ENCODE data around the gene CTSE. TPM values are rescaled to one million over a fixed set of nuclear protein-coding genes. Genes with fewer than 3 reads are reported as not detected.
A peak's percentile ranks its signal among the peaks of the same experiment; 100 is the strongest.

Gene CTSE
- polyA plus RNA-seq, 6 donors from 2014 or later, result not detected

DNA sequence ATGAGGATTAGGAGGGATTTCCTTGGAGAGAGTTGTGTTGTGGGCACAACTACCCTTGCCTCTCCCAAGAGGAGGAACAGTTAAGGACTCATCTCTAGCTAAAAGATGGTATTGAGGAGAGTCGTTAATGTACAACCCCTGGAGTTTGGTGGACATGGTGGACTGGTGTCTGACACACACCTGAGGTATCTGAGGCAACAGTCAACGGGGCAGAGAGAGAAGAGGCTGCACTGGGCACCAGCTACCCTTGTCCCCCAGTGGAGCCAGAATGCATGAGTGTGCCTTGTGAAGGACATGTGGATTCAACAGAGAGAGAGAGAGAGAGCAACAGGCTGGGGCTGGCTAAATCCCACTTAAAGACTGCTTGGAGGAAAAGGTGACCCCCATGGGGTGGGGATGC lies 33.5 kb downstream of the CTSE start:
- Mint-ChIP-seq H3K4me3 (no peak overlapping the region), H3K27ac (peak overlapping the region in 1 of 6 donors; percentile 81), H3K27me3 (peaks cover 0 to 30% (median 15%) of the 10 kb centered on the region in 3 donors)

DNA sequence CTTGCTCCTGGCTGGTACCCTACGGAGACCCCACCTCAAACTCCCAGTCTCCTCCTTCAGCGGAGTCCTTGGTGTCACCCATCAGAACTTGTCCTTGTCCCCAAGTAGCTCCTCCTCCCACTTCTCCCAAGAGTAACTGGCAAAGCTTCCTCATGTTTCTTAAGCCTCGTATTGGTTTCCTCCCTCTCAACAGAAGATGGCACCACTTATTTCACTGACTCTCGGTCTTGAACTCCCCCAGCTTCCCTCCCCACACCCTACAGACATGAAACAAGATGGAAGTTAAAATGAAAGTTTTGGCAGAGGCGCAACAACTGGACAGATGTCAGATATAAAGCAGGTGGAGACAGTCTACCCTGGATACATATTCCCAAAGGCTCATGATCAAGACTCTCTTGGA lies 33.9 kb downstream of the CTSE start:
- no peak for ATAC-seq (ENCODE audit: low read depth in 2 of 2)
- no peak for DNase-seq
- Mint-ChIP-seq H3K4me3 (no peak overlapping the region), H3K27ac (peak overlapping the region in 2 of 6 donors; percentile 10 to 27), H3K9me3 (no peaks in the 10 kb centered on the region), H3K4me1 (no peaks in the 10 kb centered on the region), H3K27me3 (peaks cover 0 to 30% (median 15%) of the 10 kb centered on the region in 3 donors), H3K36me3 (peaks cover 0 to 3% of the 10 kb centered on the region in 2 donors)

More for the DNA sequence above, 33.5 kb downstream of the CTSE start:
- Mint-ChIP-seq H3K36me3 (peaks cover 0 to 3% of the 10 kb centered on the region in 2 donors), H3K9me3 (no peaks in the 10 kb centered on the region), H3K4me1 (no peaks in the 10 kb centered on the region)
- DNase-seq, result no peak
- ATAC-seq (ENCODE audit: low read depth in 2 of 2), result no peak

GRCh38 chr1:205988585-205988995 lies 35.1 kb downstream of the CTSE start:
- ATAC-seq (ENCODE audit: low read depth in 2 of 2) (no peak), DNase-seq (no peak)
- Mint-ChIP-seq H3K9me3 (no peaks in the 10 kb centered on the region), H3K4me1 (peaks cover 0 to 8% (median 0%) of the 10 kb centered on the region in 3 donors), H3K27ac (no peak overlapping the region), H3K4me3 (no peak overlapping the region), H3K36me3 (peaks cover 0 to 3% of the 10 kb centered on the region in 2 donors), H3K27me3 (peaks cover 0 to 30% (median 15%) of the 10 kb centered on the region in 3 donors)

DNA sequence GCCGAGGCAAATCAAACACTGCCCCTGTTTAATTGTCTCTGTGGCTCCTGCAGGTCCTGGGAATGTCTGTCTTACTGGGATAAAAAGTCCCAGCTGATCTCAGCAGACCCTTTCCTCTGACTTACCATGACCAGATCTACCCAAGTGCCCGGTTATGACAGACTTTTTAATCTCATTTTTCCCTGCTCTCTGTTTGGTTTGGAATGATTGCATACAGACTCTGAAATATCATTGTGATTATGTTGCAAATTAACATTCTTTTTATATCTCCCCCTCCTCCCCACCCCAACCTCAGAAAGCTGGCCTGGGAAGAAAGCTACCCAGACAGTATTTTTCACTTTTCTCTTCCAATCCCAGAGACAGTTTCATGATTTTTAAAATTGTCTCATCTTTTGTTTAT lies 36.8 kb downstream of the CTSE start:
- Mint-ChIP-seq H3K27ac (no peak overlapping the region), H3K9me3 (peaks cover 0 to 6% (median 3%) of the 10 kb centered on the region in 7 donors), H3K4me1 (peaks cover 0 to 8% (median 0%) of the 10 kb centered on the region in 3 donors), H3K27me3 (peaks cover 0 to 25% (median 15%) of the 10 kb centered on the region in 3 donors), H3K36me3 (peaks cover 3 to 7% of the 10 kb centered on the region in 2 donors), H3K4me3 (no peak overlapping the region)
- DNase-seq (no peak), ATAC-seq (ENCODE audit: low read depth in 2 of 2) (no peak)

- Mint-ChIP-seq H3K9me3 (peaks cover 0 to 9% (median 3%) of the 10 kb centered on the region in 7 donors), H3K4me3 (no peak overlapping the region), H3K4me1 (peaks cover 0 to 8% (median 0%) of the 10 kb centered on the region in 3 donors), H3K36me3 (peaks cover 3 to 8% of the 10 kb centered on the region in 2 donors), H3K27ac (no peak overlapping the region), H3K27me3 (peaks cover 0 to 20% (median 15%) of the 10 kb centered on the region in 3 donors)
- no peak for ATAC-seq (ENCODE audit: low read depth in 2 of 2)
- no peak for DNase-seq
These were observed 37.4 kb downstream of the CTSE start for GRCh38 chr1:205986292-205986691.

DNA sequence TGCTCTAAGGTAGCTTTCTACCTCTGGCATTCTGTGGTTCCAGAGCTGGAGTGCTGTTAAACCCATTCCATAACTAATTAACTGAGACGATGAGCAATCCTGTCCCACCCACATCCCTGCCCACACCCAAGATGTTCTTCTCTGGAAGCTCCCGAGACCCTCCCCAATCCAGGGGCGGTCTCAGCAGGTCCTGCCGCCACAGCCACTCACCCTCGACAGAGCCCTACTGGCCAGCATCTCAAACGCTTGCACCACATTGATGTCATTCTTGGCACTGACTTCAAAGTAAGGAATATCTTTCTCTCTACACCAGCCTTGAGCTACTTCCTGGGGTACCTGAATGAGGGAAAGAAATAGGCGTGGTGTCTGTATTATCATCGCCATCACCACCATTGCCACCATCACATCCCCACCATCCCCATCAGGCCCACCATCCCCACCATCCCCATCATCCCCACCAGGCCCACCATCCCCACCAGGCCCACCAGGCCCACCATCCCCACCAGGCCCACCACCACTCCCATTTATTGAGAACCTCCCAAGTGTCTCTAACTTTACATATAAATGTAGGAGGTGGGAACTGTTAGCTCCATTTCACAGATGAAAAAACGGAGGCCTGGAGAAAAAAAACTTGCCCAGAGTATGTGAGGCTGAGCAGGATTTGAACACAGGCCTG lies 38.2 kb downstream of the CTSE start:
- ATAC-seq (ENCODE audit: low read depth in 2 of 2) (no peak), DNase-seq (no peak)
- Mint-ChIP-seq H3K4me3 (no peak overlapping the region), H3K9me3 (peaks cover 0 to 9% (median 3%) of the 10 kb centered on the region in 7 donors), H3K27me3 (peaks cover 0 to 16% (median 15%) of the 10 kb centered on the region in 3 donors), H3K27ac (peak overlapping the region in 2 of 6 donors; percentile 15 to 75), H3K36me3 (peaks cover 3 to 8% of the 10 kb centered on the region in 2 donors), H3K4me1 (peaks cover 0 to 8% (median 0%) of the 10 kb centered on the region in 3 donors)

DNA sequence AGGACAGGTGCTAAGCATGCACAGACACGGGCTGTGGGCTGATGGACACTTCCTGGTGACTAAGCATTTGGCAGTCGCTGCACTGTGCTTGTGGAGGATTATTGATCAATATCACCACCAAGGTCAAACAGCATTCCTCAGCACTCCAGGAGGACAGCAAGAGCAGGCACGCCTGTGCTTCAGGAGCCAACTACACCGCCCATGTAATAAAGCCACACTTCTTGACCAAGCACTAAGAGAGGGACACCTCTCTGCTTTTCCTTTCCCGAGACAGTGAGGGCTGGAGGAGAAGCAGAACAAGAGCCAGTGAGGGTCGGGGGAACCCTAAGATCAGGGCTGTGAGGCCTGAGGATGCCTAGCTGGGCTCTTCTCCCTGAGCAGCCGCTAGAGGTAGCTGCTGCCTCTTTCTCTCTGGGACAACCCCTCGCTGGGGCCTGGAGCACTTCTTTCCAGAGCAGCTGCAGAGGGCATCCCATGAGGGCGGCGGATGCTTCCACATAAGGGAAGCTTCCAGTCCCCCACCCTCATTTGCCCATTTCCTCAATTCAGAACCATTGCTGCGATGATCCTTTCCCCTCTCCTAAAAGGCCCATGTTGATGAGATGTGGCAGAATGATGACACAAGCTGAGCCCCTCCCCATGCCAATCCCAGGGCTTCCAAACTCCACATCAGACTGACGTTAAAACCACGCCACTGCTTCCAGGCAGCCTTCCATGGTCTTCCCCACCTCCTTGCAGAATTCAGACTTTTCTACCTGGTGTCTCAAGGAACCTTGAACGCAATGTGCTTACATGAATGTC lies 39.6 kb downstream of the CTSE start:
- H3K27me3 Mint-ChIP-seq, result peaks cover 0 to 2% (median 2%) of the 10 kb centered on the region in 3 donors
- DNase-seq (peak; percentile 22), ATAC-seq (ENCODE audit: low read depth in 2 of 2) (peak; percentile 72 to 81)
- peaks cover 0 to 8% of the 10 kb centered on the region in 2 donors for H3K36me3 Mint-ChIP-seq
- H3K4me3 Mint-ChIP-seq, result no peak overlapping the region
- H3K4me1 Mint-ChIP-seq, result peaks cover 0 to 8% (median 0%) of the 10 kb centered on the region in 3 donors
- H3K27ac Mint-ChIP-seq, result no peak overlapping the region
- peaks cover 0 to 9% (median 3%) of the 10 kb centered on the region in 7 donors for H3K9me3 Mint-ChIP-seq

GRCh38 chr1:205981257-205981656 lies 42.4 kb downstream of the CTSE start:
- ATAC-seq (ENCODE audit: low read depth in 2 of 2) (no peak), DNase-seq (no peak)
- H3K9me3 Mint-ChIP-seq, result peaks cover 0 to 9% (median 3%) of the 10 kb centered on the region in 7 donors
- H3K27ac Mint-ChIP-seq, result no peak overlapping the region
- peaks cover 0 to 8% (median 0%) of the 10 kb centered on the region in 3 donors for H3K4me1 Mint-ChIP-seq
- no peak overlapping the region for H3K4me3 Mint-ChIP-seq
- H3K36me3 Mint-ChIP-seq, result peaks cover 0 to 8% of the 10 kb centered on the region in 2 donors
- H3K27me3 Mint-ChIP-seq, result no peaks in the 10 kb centered on the region

DNA sequence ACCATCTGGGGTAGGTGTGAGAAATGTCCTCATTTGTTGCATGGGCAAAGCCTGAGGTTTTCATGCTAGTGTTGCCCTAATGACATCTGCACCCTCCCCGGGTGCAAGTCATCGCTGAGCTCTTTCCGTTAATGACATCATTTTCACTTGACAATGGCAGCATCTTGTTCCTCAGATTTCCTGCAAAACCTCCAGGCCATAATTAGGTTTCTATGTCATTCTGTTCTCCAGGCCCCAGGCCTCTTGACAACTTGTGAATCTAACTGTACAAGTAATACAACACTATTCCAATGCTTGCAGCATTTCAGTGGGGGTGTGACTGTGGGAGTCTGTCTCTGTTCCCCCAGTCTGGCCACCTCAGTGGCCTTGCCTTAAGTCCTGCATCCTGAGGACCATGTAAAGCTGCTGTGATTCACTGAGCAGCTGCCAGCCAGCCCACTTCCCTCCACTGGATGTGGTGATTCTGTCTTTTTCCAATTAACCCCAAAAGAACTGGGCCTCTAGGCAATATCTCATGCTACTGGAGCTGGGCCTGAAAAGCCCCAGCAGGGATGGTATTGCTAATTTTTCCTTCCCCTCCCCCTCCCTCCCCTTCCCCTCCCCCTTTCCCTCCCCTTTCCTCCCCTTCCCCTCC lies 43.3 kb downstream of the CTSE start:
- no peak overlapping the region for H3K4me3 Mint-ChIP-seq
- no peak for ATAC-seq (ENCODE audit: low read depth in 2 of 2)
- peaks cover 0 to 8% of the 10 kb centered on the region in 2 donors for H3K36me3 Mint-ChIP-seq
- H3K27me3 Mint-ChIP-seq, result no peaks in the 10 kb centered on the region
- no peak for DNase-seq
- H3K9me3 Mint-ChIP-seq, result peaks cover 0 to 9% (median 3%) of the 10 kb centered on the region in 7 donors
- peaks cover 0 to 8% (median 0%) of the 10 kb centered on the region in 3 donors for H3K4me1 Mint-ChIP-seq
- H3K27ac Mint-ChIP-seq, result no peak overlapping the region

DNA sequence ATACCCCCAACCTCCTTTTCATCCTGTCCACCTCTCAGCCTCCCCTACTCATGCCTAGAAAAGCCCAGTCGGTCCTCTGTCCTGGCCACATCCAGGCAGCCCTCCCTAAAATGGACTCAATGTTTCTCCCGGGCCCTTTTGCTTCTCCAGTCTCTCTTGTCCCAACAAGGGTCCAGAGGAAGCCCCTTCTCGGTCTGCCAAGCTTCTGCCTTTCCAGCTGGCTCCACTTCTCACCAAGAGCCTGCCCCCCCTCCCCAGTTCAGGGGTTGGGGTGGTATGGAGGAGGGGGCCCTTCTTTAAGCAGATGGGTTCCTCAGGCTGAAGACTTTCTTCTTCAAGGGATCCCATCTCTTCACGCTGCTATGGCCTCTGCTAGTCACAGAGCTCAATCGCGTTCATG lies 44.4 kb downstream of the CTSE start:
- DNase-seq (no peak), ATAC-seq (ENCODE audit: low read depth in 2 of 2) (no peak)
- Mint-ChIP-seq H3K36me3 (peaks cover 0 to 8% of the 10 kb centered on the region in 2 donors), H3K9me3 (peaks cover 0 to 9% (median 3%) of the 10 kb centered on the region in 7 donors), H3K4me1 (peaks cover 0 to 10% (median 5%) of the 10 kb centered on the region in 3 donors), H3K4me3 (no peak overlapping the region), H3K27ac (peak overlapping the region in 2 of 6 donors; percentile 5 to 20), H3K27me3 (no peaks in the 10 kb centered on the region)

DNA sequence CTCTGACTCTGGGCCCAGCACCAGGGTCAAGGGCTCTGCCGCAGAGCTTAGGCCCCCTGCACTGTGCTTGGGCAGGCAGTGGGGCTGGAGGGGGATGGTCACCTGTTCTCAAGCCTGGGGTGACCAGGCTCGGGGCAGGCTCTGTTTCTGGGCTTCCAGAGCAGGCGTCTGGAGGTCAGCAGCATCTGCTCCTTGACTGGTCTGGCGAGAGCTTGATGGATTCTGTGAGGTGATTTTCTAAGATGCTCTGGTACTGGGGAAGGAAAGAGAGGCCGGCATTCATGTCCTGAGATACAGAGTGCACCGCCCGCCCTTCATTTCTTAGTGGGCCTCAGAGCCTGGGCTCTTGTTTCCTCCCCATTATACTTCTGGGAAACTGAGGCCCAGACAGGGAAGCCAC lies 45.0 kb downstream of the CTSE start:
- ATAC-seq (ENCODE audit: low read depth in 2 of 2), result no peak

GRCh38 chr1:205977402-205978014 lies 46.2 kb downstream of the CTSE start:
- Mint-ChIP-seq H3K36me3 (peaks cover 0 to 8% of the 10 kb centered on the region in 2 donors), H3K4me3 (peak overlapping the region in 1 of 8 donors; percentile 10), H3K4me1 (peaks cover 0 to 26% (median 0%) of the 10 kb centered on the region in 3 donors), H3K9me3 (peaks cover 0 to 9% (median 5%) of the 10 kb centered on the region in 7 donors), H3K27me3 (no peaks in the 10 kb centered on the region), H3K27ac (peak overlapping the region in 1 of 6 donors; percentile 9)
- DNase-seq (peak; percentile 65), ATAC-seq (ENCODE audit: low read depth in 2 of 2) (peak; percentile 78 to 85)

More for the DNA sequence above, 45.0 kb downstream of the CTSE start:
- Mint-ChIP-seq H3K4me3 (no peak overlapping the region), H3K27me3 (no peaks in the 10 kb centered on the region), H3K27ac (no peak overlapping the region), H3K36me3 (peaks cover 0 to 8% of the 10 kb centered on the region in 2 donors), H3K4me1 (peaks cover 0 to 15% (median 0%) of the 10 kb centered on the region in 3 donors), H3K9me3 (peaks cover 0 to 9% (median 3%) of the 10 kb centered on the region in 7 donors)
- no peak for DNase-seq

Data from naive B cell (primary cell).